ENCODE measurements around the gene CLPTM1.
A peak's percentile ranks its signal among the peaks of the same experiment; 100 is the strongest.

Gene CLPTM1

GRCh38 chr19:45016388-45017314 lies 61.5 kb downstream of the CLPTM1 start:
- peak; percentile 91 for DNase-seq

GRCh38 chr19:45019187-45019586 lies 64.0 kb downstream of the CLPTM1 start:
- DNase-seq: no peak

- no peak for DNase-seq
These were observed 64.9 kb downstream of the CLPTM1 start for GRCh38 chr19:45020071-45020470.

- no peak for DNase-seq
These were observed 66.8 kb downstream of the CLPTM1 start for GRCh38 chr19:45021971-45022370.

GRCh38 chr19:45023048-45023447 lies 67.9 kb downstream of the CLPTM1 start:
- no peak for DNase-seq

- no peak for DNase-seq
These were observed 70.1 kb downstream of the CLPTM1 start for GRCh38 chr19:45025264-45025663.

- DNase-seq: no peak
These were observed 72.2 kb downstream of the CLPTM1 start for GRCh38 chr19:45027371-45027770.

GRCh38 chr19:45030825-45031224 lies 75.6 kb downstream of the CLPTM1 start:
- no peak for DNase-seq

GRCh38 chr19:45032421-45032820 lies 77.2 kb downstream of the CLPTM1 start:
- no peak for DNase-seq

- DNase-seq: no peak
These were observed 80.6 kb downstream of the CLPTM1 start for GRCh38 chr19:45035755-45036154.

GRCh38 chr19:45037393-45038169 lies 82.4 kb downstream of the CLPTM1 start:
- DNase-seq: no peak

- DNase-seq: peak; percentile 90
These were observed 84.0 kb downstream of the CLPTM1 start, which contains the start of gene CLASRP for GRCh38 chr19:45038931-45039893. TSS of gene CLASRP (plus strand) at chr19:45039045. CDS start at chr19:45040213, 1,168 bp downstream.

- DNase-seq: no peak
These were observed 85.0 kb downstream of the CLPTM1 start for GRCh38 chr19:45040059-45040771.

- no peak for DNase-seq
These were observed 85.9 kb downstream of the CLPTM1 start for GRCh38 chr19:45041125-45041524.

Measured in islet precursor cell (in vitro differentiated cells).